Measurements from ENCODE around the gene CDKN1A. TPM values are rescaled to one million over a fixed set of nuclear protein-coding genes. Genes with fewer than 3 reads are reported as not detected.

Gene CDKN1A
- 15.8 and 25.8 TPM in 2 replicates for total RNA-seq (2014; rRNA removed; shearing (Covaris generic); ENCODE audit: low replicate concordance)

DNA sequence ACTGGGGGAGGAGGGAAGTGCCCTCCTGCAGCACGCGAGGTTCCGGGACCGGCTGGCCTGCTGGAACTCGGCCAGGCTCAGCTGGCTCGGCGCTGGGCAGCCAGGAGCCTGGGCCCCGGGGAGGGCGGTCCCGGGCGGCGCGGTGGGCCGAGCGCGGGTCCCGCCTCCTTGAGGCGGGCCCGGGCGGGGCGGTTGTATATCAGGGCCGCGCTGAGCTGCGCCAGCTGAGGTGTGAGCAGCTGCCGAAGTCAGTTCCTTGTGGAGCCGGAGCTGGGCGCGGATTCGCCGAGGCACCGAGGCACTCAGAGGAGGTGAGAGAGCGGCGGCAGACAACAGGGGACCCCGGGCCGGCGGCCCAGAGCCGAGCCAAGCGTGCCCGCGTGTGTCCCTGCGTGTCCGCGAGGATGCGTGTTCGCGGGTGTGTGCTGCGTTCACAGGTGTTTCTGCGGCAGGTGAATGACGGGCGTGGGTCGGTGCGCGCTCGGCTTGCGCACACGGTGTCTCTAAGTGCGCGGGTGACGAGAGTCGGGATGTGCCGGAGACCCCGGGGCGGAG lies at the start of gene CDKN1A:
TSS of gene CDKN1A (plus strand) at position 227 of the 555 bp plus-strand sequence. CDS start 5,388 bp downstream, outside the sequence.
- DNase-seq = peak; percentile 93
- H3K9me3 ChIP-seq = no peaks in the 10 kb centered on the region
- H3K27me3 ChIP-seq = no peaks in the 10 kb centered on the region
- peaks cover 11% of the 10 kb centered on the region; the same call in 1 of the 2 replicates for H3K36me3 ChIP-seq
- peak within 1 kb of the TSS; percentile 66 for H3K4me3 ChIP-seq

DNA sequence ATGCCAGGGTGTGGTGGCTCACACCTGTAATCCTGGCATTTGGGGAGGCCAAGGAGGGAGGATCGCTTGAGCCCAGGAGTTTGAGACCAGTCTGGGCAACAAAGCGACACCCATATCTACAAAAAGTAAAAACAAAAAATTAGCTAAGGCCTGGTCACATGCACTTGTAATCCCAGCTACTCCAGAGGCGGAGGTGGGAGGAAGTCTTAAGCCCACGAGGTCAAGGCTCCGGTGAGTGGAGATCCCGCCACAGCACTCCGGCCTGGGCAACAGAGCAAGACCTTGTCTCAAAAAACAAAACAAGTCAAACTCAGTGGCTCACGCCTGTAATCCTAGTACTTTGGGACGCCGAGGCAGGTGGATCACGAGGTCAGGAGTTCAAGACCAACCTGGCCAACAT lies 48.7 kb upstream of the CDKN1A start:
- H3K36me3 ChIP-seq = no peaks in the 10 kb centered on the region
- no peaks in the 10 kb centered on the region for H3K27me3 ChIP-seq
- DNase-seq = no peak
- H3K9me3 ChIP-seq = no peaks in the 10 kb centered on the region
- H3K4me3 ChIP-seq = no peak overlapping the region

DNA sequence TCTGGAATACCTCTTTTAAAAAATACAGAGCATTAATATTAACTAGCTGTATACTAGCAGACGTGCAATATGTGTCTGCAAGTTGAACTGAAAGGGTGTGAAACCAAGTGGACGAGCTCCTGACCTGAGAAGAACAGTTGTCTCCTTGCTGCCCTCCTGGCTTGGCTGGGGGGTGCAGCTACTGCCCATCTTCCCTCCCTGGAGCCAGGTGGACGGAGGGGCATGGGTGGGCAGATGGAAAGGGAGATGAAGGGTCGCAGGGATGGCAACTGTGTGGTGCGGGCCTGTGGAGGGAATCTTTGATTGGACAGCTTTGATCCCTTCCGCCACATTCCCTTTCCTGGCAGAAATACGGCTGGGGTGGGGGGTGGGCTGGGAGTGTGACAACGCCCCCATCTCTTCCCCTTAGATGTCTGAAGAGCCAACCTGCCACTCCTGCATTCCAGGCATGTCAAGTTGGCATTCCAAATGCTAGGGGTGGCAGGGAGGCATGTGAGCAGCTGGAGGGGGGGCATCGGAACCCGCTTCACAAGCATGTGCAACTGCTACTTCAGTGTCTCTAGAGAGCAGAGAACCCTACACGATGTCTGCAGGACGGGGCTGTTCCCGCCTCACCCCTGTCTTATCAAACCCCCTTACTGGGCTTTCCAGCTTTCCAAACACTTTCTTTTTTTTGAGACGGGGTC lies 47.0 kb upstream of the CDKN1A start:
- H3K9me3 ChIP-seq = no peaks in the 10 kb centered on the region
- no peak overlapping the region for H3K4me3 ChIP-seq
- DNase-seq = no peak
- H3K36me3 ChIP-seq = no peaks in the 10 kb centered on the region
- H3K27me3 ChIP-seq = no peaks in the 10 kb centered on the region

DNA sequence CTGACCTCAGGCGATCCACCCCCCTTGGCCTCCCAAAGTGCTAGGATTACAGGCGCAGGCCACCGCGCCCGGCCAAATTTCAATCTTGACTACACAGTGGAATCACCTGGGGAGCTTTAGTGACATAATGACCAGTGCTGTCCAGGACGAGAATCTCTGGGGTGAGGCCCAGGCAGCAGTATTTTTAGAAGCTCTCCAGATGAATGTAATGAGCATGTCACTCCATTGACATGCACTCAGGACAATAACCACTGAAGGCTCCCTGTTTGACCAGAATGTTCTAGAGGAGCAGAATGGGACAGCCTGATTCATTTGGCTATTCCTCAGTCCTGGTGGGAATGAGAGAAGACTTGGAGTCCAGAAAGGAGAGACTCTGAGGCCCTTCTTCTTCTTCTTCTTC lies 45.1 kb upstream of the CDKN1A start:
- Histone ChIP-seq H3K36me3 (no peaks in the 10 kb centered on the region), H3K9me3 (no peaks in the 10 kb centered on the region), H3K27me3 (no peaks in the 10 kb centered on the region), H3K4me3 (no peak overlapping the region)
- DNase-seq = no peak

DNA sequence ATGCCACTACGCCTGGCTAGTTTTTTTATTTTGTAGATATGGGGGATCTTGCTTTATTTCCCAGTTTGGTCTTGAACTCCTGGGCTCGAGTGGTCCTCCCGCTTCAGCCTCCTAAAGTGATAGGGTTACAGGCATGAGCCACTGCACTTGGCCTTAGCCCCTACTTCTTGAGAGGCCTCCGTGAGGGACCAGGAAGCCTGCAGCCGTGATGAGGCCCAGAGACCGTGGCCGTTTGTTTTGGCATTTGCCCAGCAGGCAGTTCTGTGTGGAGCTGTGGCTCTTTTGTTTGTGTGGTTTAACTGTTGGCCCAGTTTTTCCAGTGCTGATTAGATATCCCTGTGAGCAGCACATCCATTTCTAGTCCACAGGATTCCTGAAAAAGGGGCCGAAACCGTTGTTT lies 44.6 kb upstream of the CDKN1A start:
- Histone ChIP-seq H3K27me3 (no peaks in the 10 kb centered on the region), H3K4me3 (no peak overlapping the region), H3K9me3 (no peaks in the 10 kb centered on the region), H3K36me3 (no peaks in the 10 kb centered on the region)
- peak; percentile 48 for DNase-seq

DNA sequence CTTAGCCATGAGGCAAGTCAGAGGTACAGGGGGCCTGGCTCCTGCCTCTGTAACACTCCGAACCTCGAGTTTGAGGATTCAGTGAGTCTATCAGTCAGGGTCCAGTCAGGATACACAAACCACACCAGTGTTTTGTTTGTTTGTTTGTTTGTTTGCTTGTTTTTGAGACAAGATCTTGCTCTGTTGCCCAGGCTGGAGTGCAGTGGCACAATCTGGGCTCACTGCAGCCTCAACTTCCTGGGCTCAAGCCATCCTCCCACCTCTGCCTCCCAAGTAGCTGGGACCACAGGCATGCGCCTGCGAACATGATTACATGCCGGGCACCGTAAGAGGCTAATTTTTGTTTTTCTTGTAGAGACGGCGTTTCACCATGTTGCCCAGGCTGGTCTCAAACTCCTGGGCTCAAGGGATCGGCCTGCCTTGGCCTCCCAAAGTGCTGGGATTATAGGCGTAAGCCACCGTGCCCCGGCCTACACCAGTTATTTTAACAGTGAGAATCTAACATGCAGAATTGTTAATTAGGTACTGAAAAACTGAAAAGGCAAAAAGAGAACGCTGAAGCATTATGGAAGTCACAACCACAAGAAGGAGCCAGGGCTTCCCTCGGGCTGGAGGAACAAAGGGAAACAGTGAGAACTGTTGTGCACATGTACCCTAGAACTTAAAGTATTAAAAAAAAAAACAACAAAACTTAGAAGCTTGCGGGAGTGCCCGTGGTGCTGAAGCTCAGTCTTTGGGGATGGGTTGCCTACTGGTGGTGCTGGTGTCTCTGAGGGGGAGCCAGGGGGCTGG lies 44.0 kb upstream of the CDKN1A start:
- no peak overlapping the region for H3K4me3 ChIP-seq
- no peaks in the 10 kb centered on the region for H3K36me3 ChIP-seq
- no peak for DNase-seq
- no peaks in the 10 kb centered on the region for H3K9me3 ChIP-seq
- H3K27me3 ChIP-seq = no peaks in the 10 kb centered on the region

DNA sequence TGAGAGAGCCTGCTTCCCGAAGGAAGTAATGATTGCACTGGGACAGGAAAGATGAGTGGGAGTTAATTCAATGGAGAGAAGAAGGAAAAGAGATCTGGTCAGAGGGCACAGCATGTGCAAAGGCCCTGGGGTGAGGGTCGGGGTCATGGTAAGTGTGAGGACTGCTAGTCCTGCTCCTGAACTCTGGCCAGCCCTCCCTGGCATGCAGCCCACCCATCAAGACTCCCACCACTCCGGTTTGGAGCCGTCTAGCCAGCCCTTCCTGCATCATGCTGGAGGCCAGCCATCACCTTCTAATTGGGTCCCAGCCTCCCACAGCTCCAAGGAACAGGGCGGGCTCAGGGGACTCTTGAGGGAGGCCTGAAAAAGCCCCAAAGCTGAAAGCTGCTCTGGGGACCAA lies 42.2 kb upstream of the CDKN1A start:
- no peaks in the 10 kb centered on the region for H3K36me3 ChIP-seq
- DNase-seq = no peak
- no peaks in the 10 kb centered on the region for H3K27me3 ChIP-seq

DNA sequence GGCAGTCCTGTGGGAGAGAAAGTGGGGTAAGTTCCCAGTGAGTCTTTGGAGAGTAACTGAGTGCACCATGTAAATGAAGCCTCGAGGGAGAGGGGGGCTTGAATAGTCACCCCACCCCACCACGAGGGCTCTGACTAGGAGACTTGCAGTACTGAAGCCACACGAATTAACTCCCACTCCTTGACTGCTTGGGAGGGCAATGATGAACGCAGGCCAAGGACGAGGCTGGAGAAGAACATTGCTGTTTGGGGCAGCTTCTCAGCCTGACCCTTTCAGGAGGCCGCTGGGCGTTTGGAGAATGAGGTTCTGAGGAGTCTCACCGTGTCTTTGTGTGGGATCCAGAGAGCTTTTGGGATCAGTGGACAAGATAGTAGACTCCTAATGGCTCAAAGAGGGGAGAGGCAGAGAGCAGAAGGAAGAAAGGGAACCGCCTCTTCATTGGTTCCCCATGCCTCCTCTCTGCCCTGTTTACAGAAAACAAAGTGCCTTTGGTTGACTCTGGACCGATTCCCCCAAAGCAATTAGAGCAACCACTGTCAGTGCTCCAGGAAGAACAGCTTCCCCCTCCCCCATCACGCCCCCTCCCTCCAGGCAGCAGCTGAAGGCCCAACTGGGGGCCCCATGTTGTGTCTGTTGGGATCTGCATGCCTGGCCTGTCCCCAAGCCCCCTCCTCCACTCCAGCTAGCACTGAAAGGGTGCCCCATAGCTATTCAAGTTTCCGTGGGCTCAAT lies 41.7 kb upstream of the CDKN1A start:
- Histone ChIP-seq H3K4me3 (no peak overlapping the region), H3K9me3 (no peaks in the 10 kb centered on the region), H3K36me3 (no peaks in the 10 kb centered on the region), H3K27me3 (no peaks in the 10 kb centered on the region)
- DNase-seq = no peak

More for the DNA sequence above, 42.2 kb upstream of the CDKN1A start:
- Histone ChIP-seq H3K9me3 (no peaks in the 10 kb centered on the region), H3K4me3 (no peak overlapping the region)

DNA sequence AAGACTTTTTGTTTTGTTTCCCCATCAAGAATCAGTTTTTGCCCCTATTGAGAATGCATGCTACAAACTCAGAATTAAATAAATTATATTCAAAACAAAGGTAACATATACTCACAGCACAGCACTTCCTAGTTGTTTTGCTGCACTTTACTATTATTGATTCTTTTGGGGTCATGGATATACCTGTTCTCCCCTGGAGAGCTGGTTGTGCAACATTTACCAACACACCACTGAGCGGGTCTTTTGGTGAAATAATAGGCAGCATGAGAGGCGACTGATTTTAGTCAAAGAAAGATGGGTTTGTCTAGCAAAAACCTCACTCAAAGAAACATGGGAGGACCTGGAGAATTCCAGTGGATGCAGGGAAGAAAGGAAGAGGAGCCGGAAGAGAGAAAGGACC lies 39.9 kb upstream of the CDKN1A start:
- no peaks in the 10 kb centered on the region for H3K9me3 ChIP-seq
- H3K4me3 ChIP-seq = no peak overlapping the region
- no peaks in the 10 kb centered on the region for H3K36me3 ChIP-seq
- DNase-seq = no peak
- no peaks in the 10 kb centered on the region for H3K27me3 ChIP-seq

DNA sequence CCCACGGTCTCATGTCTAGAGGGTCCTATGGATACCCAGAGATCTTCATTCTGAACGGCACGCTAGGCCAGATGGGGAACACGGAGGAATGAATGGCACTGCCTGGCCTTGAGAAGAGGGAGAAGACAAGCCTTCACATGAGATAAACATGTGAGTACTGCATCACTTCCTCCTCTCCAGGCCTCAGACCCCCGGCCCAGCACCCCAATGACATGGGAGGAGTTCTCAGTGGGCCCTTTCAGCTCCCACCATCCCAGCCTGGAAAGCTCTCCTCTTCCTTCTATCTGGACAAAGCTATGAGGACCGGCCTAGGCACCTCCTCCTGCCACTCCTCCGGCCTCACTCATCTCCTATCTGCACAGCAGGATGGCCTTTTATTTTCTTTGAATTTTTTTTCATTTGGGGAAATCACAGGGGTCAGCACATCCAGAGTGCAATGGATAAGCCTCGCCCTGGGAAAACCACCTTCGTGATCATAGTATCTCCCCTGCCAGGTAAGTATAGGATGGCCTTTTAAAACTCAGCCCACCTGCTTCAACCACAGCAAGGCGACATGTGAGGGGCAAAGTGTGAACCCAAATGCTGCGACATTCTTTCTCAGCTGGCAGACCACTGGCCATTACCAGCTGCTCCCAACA lies 39.2 kb upstream of the CDKN1A start:
- no peak for DNase-seq
- Histone ChIP-seq H3K4me3 (no peak overlapping the region), H3K27me3 (no peaks in the 10 kb centered on the region), H3K36me3 (no peaks in the 10 kb centered on the region), H3K9me3 (no peaks in the 10 kb centered on the region)

DNA sequence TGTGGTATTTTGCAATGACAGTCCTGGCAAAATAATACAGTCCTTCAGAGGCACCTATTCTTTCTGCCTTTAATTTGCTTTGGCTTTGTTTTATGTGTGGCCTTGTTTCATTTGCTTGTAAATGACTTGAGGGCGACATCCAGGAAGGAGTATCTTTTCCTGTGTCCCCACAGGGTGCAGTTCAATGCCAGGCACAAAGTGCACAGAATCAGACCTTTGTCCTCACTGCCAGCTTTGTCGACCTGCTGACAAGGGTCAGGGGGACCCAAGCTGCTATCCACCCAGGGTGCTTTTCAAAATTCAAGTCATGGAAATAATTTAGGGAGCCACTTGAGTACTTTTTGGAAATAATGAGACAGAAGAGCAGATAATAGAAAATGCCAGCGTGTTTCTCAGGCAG lies 37.0 kb upstream of the CDKN1A start:
- Histone ChIP-seq H3K27me3 (no peaks in the 10 kb centered on the region), H3K4me3 (no peak overlapping the region), H3K36me3 (no peaks in the 10 kb centered on the region), H3K9me3 (no peaks in the 10 kb centered on the region)
- no peak for DNase-seq

DNA sequence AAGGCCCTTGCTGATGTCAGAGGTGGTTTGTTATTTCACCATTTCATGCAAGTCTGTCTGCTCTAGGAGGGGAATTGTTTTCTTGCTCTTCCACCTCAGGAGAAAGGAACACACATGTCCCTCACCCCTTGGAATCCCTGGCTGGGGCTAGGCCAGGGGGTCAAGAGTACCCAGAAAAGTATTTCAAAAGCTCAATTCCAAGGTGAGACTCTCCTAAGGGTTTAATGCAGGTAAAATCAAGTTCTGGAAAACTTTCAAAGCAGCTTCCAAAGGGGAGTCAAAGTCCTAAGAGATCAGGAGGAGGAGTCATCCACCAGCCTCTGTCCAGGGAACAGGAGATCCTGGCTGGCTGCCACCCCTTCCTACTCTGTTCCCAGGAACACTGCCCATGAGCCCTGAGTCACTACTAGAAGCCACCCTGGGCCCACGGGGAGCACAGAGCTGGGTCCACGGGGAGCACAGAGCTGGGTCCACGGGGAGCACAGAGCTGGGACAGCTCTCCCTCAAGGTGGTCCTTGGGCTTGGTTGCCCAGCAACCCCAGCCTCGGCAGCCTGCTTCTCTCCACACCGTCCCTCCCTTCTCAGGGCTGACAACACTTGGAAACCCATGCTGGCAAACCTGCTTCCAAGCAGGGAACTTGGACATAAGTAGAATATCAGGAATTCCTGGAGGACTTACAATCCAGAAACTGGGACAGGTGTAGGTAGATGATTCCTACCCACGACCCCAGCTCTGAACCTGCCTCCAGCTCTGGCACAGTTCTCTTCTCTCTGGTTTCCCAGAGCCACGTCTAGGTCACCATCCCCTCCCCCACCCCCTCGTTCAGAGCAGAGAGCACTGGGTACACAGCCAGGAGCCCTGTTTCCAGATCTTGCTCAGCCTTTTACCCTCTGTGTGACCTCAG lies 35.3 kb upstream of the CDKN1A start:
- Histone ChIP-seq H3K36me3 (no peaks in the 10 kb centered on the region), H3K9me3 (no peaks in the 10 kb centered on the region), H3K27me3 (no peaks in the 10 kb centered on the region), H3K4me3 (no peak overlapping the region)
- DNase-seq = peak; percentile 94

DNA sequence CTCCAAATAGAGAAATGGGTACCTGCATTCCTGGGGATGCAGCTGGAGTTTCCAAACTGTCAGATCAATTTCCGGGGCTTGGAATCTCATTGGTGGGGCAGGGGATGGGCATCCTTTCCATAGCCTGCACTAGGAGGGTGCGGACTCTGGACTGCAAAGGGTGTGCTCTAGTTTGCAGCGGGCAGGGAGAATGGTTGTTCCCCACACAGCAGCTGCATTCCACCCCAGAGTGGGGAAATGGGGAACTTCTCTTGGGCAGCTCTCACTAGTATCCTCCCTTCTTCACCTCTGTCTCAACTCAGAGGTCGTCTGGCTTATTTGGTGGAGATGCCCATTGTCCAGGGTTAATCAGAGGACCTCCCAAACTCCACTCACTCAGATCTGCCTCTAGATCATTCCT lies 34.5 kb upstream of the CDKN1A start:
- Histone ChIP-seq H3K27me3 (no peaks in the 10 kb centered on the region), H3K36me3 (no peaks in the 10 kb centered on the region), H3K4me3 (no peak overlapping the region), H3K9me3 (no peaks in the 10 kb centered on the region)
- DNase-seq = no peak

DNA sequence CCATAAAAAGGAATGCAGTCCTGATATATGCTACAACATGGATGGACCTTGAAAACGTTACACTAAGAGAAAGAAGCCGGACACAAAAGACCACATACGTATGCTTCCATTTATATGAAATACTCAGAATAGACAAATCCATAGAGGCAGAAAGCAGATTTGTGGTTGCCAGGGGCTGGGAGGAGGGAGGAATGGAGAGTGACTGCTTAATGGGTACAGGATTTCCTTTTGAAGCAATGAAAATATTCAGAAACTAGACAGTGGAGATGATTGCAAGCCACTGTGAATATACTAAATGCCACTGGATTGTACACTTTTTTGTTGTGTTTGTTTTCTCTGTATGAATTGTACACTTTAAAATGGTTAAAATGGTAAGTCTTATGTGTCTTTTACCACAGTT lies 29.4 kb upstream of the CDKN1A start:
- no peaks in the 10 kb centered on the region for H3K27me3 ChIP-seq
- H3K36me3 ChIP-seq = no peaks in the 10 kb centered on the region
- H3K4me3 ChIP-seq = no peak overlapping the region
- DNase-seq = no peak
- no peaks in the 10 kb centered on the region for H3K9me3 ChIP-seq

DNA sequence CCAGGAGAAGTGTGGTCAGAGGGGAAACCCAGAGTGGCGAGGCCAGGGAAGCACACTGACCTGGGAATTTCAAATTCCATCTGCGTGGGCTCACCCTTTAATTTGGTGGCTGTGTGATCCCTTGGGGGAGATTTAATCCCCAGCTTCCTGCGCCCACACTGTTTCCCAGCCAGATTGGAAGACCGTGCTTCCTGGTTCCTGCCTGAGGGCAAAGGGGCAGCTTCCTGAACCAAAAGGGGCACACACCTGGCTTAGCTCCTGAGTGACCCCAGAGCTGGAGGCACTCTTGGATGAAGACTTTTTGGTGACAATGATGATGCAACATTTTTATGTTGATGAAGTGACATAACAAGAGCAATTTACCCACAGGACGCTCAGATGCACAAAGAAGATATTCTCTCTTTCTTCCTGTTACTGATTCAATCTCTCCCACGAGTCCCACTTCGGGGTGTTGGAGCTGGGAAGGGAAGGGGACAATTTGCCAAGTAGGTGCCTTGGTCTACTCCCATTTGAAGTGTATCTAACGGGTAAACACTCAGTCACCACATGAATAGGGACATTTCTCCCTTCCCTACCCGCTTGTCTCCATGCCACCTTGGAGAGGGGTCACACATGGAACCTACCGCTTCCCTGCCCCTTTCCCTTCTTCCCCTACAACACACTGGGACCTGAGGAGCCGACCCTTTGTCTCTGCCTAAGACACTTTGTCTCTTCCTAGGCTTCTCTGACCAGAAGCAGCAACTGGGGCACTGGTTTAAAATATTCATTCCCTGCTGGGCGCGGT lies 28.6 kb upstream of the CDKN1A start:
- no peaks in the 10 kb centered on the region for H3K36me3 ChIP-seq
- H3K27me3 ChIP-seq = no peaks in the 10 kb centered on the region
- H3K4me3 ChIP-seq = no peak overlapping the region
- peak; percentile 41 for DNase-seq
- no peaks in the 10 kb centered on the region for H3K9me3 ChIP-seq
